SKM-1 treated with dmso at 0.1 percent for 144 hours (cell line): ENCODE measurements around the gene TNRC6A.
"Not testable (repeated sequence)": the region's sequence is repeated elsewhere in the genome, so short reads cannot be mapped to it uniquely, and the experiment has no call there.

ENCODE experiments used
- DNase-seq: peaks from one replicate; lab custom pipeline; 2025; ENCODE audit not compliant: unreplicated experiment; lab: John Stamatoyannopoulos, UW

The TNRC6A gene

GRCh38 chr16:24841291-24841690 lies 111.8 kb downstream of the TNRC6A start:
- DNase-seq = no peak

- no peak for DNase-seq
These were observed 114.9 kb downstream of the TNRC6A start for GRCh38 chr16:24844101-24845030.

GRCh38 chr16:24845031-24845365 lies 115.5 kb downstream of the TNRC6A start:
- DNase-seq = not testable (repeated sequence)

GRCh38 chr16:24845726-24846547 lies 116.5 kb downstream of the TNRC6A start, which contains the start of gene SLC5A11:
Gene SLC5A11, plus strand, starts transcription at chr16:24845963. Its CDS starts 12,681 bp downstream, at chr16:24858644.
- DNase-seq = no peak

- DNase-seq = no peak
These were observed 117.3 kb downstream of the TNRC6A start for GRCh38 chr16:24846548-24847357.

GRCh38 chr16:24847358-24847664 lies 117.9 kb downstream of the TNRC6A start:
- no peak for DNase-seq

- DNase-seq = no peak
These were observed 118.6 kb downstream of the TNRC6A start for GRCh38 chr16:24848065-24848464.

GRCh38 chr16:24849641-24850040 lies 120.2 kb downstream of the TNRC6A start:
- DNase-seq = no peak

GRCh38 chr16:24850289-24850938 lies 121.0 kb downstream of the TNRC6A start:
- no peak for DNase-seq

GRCh38 chr16:24851700-24852099 lies 122.2 kb downstream of the TNRC6A start:
- DNase-seq = no peak

GRCh38 chr16:24852281-24852721 lies 122.8 kb downstream of the TNRC6A start:
- no peak for DNase-seq

- no peak for DNase-seq
These were observed 123.8 kb downstream of the TNRC6A start for GRCh38 chr16:24853169-24853824.

- no peak for DNase-seq
These were observed 124.4 kb downstream of the TNRC6A start for GRCh38 chr16:24853830-24854229.

GRCh38 chr16:24854607-24855171 lies 125.2 kb downstream of the TNRC6A start:
- DNase-seq = no peak

- no peak for DNase-seq
These were observed 126.2 kb downstream of the TNRC6A start for GRCh38 chr16:24855678-24856077.

GRCh38 chr16:24856871-24857270 lies 127.4 kb downstream of the TNRC6A start:
- not testable (repeated sequence) for DNase-seq

GRCh38 chr16:24858219-24859041 lies 129.0 kb downstream of the TNRC6A start:
- peak; percentile 7 for DNase-seq

- DNase-seq = no peak
These were observed 132.0 kb downstream of the TNRC6A start for GRCh38 chr16:24861461-24861860.
